Chondrocyte (in vitro differentiated cells): ENCODE measurements around the gene BTBD19. TPM values are rescaled to one million over a fixed set of nuclear protein-coding genes. Genes with fewer than 3 reads are reported as not detected.

Experiments used
- DNase-seq: peaks from one replicate; pipeline ENCODE4 v3.0.0; 2021; ENCODE audit warnings: mixed read lengths, low spot score
- H3K27ac Mint-ChIP-seq: one replicate; pipeline ENCODE4 v1.8.0; 2021; ENCODE audit warnings: mild to moderate bottlenecking, moderate library complexity, mixed read lengths; ENCODE audit not compliant: unreplicated experiment
- H3K27me3 Mint-ChIP-seq: 2 replicates; pipeline ENCODE4 v1.8.0; 2021; ENCODE audit warnings: low read depth, mixed read lengths
- H3K36me3 Mint-ChIP-seq: 2 replicates; pipeline ENCODE4 v1.8.0; 2021; ENCODE audit warnings: low read depth, mixed read lengths
- H3K4me1 Mint-ChIP-seq: 2 replicates; pipeline ENCODE4 v1.8.0; 2021; ENCODE audit warnings: low read depth, mild to moderate bottlenecking, mixed read lengths
- H3K4me3 Mint-ChIP-seq: one replicate; pipeline ENCODE4 v1.8.0; 2021; ENCODE audit warnings: mild to moderate bottlenecking, moderate library complexity, mixed read lengths; ENCODE audit not compliant: unreplicated experiment
- H3K9me3 Mint-ChIP-seq: 2 replicates; pipeline ENCODE4 v1.8.0; 2021; ENCODE audit warnings: low read depth, mixed read lengths
- CTCF ChIP-seq: fragments of 200-600 bp; sonication (generic); IDR thresholded peaks from 2 replicates; pipeline ENCODE4 v1.5.0; 2021; ENCODE audit warnings: antibody characterized with exemption, mild to moderate bottlenecking, moderate library complexity
- total RNA-seq: library from RNA; stranded (reverse); gene quantifications from 3 replicates; pipeline ENCODE4 v1.2.1, GENCODE V29; 2021

BTBD19 gene
- total RNA-seq, 1 donor from 2014 or later = 44.1 TPM

- peaks cover 11% of the 10 kb centered on the region for H3K4me1 Mint-ChIP-seq
- no peak overlapping the region for H3K4me3 Mint-ChIP-seq
- DNase-seq = no peak
- H3K27ac Mint-ChIP-seq = no peak overlapping the region
- peaks cover 14% of the 10 kb centered on the region for H3K36me3 Mint-ChIP-seq
- no peaks in the 10 kb centered on the region for H3K9me3 Mint-ChIP-seq
- H3K27me3 Mint-ChIP-seq = no peaks in the 10 kb centered on the region
- TF ChIP-seq CTCF = no peak
Measured at GRCh38 chr1:44860331-44860730, 52.0 kb downstream of the BTBD19 start.

DNA sequence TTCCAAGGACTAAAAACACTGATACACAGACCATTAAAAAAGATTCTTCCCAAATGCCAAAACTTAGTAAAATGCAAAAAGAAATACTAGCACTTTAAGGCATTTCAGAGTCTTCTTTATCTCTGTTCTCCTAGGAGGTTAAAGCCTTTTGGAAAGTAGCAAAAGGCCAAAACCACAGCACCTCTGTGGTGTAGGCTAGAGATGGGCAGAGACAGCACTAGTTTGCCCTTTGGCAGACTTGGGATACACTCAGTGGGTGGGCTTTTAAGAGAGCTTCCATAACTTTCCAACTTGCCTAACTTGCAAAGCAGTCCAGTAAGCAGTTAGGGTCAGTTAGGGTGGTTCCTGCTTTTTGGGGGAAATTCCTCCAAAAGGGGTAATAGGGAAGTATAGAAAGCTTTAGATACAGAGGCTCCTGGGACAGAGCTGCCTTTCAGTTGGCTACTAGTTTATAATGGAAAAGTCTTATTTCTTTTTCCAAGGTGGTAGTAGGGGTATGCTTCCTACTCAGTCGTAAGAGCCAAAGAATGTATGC lies 52.6 kb downstream of the BTBD19 start:
- no peak for TF ChIP-seq CTCF
- peaks cover 10% of the 10 kb centered on the region for H3K36me3 Mint-ChIP-seq
- no peak overlapping the region for H3K4me3 Mint-ChIP-seq
- H3K9me3 Mint-ChIP-seq = no peaks in the 10 kb centered on the region
- no peaks in the 10 kb centered on the region for H3K27me3 Mint-ChIP-seq
- H3K4me1 Mint-ChIP-seq = peaks cover 11% of the 10 kb centered on the region
- no peak for DNase-seq
- H3K27ac Mint-ChIP-seq = no peak overlapping the region

GRCh38 chr1:44862829-44863401 lies 54.6 kb downstream of the BTBD19 start:
- Mint-ChIP-seq H3K36me3 (peaks cover 6% of the 10 kb centered on the region), H3K27ac (no peak overlapping the region), H3K4me3 (no peak overlapping the region), H3K27me3 (no peaks in the 10 kb centered on the region), H3K4me1 (peaks cover 11% of the 10 kb centered on the region), H3K9me3 (no peaks in the 10 kb centered on the region)
- no peak for TF ChIP-seq CTCF
- DNase-seq = no peak

Other genes starting within 250 kb of the BTBD19 start
- gene TMEM53, start 134.0 kb upstream of the BTBD19 start, total RNA-seq = 5.2 to 7.2 TPM (median 5.8 TPM) in 3 replicates
- gene ARMH1, start 133.8 kb upstream of the BTBD19 start, total RNA-seq = 1.3 to 2.1 TPM (median 1.7 TPM) in 3 replicates
- not detected in 3 replicates for gene RNU5D-1, start 77.4 kb upstream of the BTBD19 start, total RNA-seq
- gene KIF2C, start 68.7 kb upstream of the BTBD19 start, total RNA-seq = 5.4 to 6.7 TPM (median 6.2 TPM) in 3 replicates
- gene RPS8, start 33.0 kb upstream of the BTBD19 start, total RNA-seq = 1,170 to 1,234 TPM (median 1,179 TPM) in 3 replicates
- gene BEST4, start 20.4 kb upstream of the BTBD19 start, total RNA-seq = 0.19 to 0.37 TPM (median 0.33 TPM) in 3 replicates
- gene PLK3, start 8.1 kb upstream of the BTBD19 start, total RNA-seq = 24.2 to 30.0 TPM (median 29.0 TPM) in 3 replicates
- not detected in 3 replicates for gene DYNLT4, start 1.2 kb upstream of the BTBD19 start, total RNA-seq
- 1.3 to 2.0 TPM (median 1.3 TPM) in 3 replicates for gene PTCH2, start 34.7 kb downstream of the BTBD19 start, total RNA-seq
- gene EIF2B3, start 178.1 kb downstream of the BTBD19 start, total RNA-seq = 24.4 to 37.5 TPM (median 30.0 TPM) in 3 replicates
- 34.5 to 43.6 TPM (median 36.5 TPM) in 3 replicates for gene HECTD3, start 202.8 kb downstream of the BTBD19 start, total RNA-seq
- gene UROD, start 203.7 kb downstream of the BTBD19 start, total RNA-seq = 92.3 to 125 TPM (median 99.7 TPM) in 3 replicates